ENCODE data around the gene OTUB2.

GRCh38 chr14:94029265-94029664 is 3.1 kb downstream of the OTUB2 start:
- TF ChIP-seq POLR2A (IDR thresholded peaks at IDR 0.05), result no peak
- TF ChIP-seq, protein P1, sequence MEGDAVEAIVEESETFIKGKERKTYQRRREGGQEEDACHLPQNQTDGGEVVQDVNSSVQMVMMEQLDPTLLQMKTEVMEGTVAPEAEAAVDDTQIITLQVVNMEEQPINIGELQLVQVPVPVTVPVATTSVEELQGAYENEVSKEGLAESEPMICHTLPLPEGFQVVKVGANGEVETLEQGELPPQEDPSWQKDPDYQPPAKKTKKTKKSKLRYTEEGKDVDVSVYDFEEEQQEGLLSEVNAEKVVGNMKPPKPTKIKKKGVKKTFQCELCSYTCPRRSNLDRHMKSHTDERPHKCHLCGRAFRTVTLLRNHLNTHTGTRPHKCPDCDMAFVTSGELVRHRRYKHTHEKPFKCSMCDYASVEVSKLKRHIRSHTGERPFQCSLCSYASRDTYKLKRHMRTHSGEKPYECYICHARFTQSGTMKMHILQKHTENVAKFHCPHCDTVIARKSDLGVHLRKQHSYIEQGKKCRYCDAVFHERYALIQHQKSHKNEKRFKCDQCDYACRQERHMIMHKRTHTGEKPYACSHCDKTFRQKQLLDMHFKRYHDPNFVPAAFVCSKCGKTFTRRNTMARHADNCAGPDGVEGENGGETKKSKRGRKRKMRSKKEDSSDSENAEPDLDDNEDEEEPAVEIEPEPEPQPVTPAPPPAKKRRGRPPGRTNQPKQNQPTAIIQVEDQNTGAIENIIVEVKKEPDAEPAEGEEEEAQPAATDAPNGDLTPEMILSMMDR (IDR thresholded peaks at IDR 0.05), result no peak

All from right lobe of liver (tissue), 4 donors.